GM19452 (cell line): ENCODE data around the gene PI4KA.
A peak's percentile ranks its signal among the peaks of the same experiment; 100 is the strongest.

Source experiments
- ATAC-seq: cut with Tn5 transposase; IDR thresholded peaks from one replicate; pipeline ENCODE4 v1.9.1; 2021; ENCODE audit not compliant: unreplicated experiment

Gene PI4KA

DNA sequence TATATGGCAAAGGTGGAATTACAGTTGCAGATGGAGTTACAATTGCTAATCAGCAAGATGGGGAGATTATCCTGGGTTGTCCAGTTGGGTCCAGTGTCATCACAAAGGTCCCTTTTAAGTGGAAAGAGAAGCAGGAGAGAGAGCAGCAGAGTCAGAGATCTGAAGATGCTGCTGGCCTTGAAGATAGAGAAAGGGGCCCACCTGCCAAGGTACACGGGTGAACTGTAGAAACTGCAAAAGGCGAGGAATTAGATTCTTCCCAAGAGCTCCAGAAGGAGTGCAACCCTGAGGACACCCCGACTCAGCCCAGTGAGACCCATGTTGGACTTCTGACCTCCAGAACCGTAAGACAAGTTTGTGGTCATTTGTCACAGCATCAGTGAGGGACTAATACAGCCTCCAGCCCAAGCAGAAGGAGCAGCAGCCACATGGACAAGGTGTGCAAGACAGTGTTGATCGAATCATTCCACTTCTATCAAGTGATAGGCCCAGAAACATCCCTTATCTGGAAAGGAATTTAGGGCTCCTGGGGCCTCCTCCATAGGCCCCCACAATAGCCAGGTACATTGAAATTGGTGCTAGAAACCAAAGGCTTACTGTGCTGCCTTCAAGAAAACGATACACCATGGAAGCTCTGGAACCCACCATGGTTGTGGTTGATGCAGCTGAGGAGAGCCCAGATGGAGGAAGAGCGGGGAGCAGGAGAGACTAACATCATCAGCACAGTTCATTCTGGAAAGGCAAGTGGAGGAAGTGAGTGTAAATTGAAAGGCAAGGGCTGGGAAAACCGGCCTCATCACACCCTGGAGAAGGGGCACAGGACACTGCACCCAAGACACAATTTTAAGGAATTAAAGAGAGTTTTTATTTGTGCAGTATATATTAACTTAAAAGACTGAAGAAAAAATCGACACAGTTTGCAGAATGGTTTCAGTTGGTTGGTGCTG is 23.5 kb upstream of the PI4KA start:
- ATAC-seq: no peak

DNA sequence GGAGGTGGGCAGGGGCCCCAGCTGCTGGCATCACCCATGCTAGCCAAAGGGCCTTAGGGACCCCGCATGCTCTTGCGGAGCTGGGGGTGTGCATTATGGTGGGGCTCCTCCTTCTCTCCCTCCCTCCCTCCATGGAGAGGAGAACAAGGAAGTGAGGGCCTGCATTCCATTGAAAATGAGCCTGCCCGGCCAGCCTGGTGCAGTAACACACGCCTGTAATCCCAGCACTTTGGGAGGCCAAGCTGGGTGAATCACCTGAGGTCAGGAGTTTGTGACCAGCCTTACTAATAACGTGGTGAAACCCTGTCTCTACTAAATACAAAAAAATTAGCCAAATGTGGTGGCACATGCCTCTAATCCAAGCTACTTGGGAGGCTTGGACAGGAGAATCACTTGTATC is 22.6 kb upstream of the PI4KA start:
- no peak for ATAC-seq

DNA sequence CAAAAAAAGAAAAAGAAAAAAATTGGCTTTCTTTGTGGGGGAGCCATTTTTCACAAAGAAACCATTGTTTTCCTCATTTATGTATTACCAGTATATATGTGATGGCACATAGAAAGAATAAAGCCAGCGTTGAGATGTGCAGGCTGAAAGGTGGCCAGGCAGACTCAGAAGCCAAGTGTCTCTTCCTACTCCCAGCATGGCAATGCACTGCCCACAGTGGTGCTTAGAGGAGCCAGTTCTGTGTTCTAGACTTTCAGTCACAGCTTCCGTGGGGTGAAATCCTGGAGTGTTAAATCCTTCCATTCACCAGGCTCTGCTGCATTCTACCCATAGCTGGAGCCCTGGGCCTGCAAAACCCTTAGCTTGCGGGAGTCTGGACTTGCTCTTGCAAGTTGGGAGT is 19.1 kb upstream of the PI4KA start:
- ATAC-seq: no peak

DNA sequence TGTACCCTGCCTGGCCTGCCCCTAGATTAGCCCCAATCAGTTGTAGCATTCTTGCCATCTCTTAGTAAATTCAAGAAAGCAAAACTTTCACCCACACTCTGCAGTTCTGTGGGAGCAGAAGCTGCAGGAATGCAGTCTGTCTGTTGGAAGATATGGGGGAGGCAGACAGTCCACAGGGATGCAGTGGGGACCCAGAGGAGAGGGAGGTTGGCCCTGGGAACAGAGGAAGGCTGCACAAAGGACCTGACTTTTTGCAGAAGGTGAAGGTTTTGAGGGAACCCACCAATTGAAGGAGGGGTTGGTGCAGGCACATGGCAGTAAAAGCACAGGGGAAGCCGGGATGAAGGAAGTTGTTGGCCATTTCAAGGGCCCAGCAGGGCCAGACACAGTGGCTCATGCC is 16.7 kb upstream of the PI4KA start:
- ATAC-seq: no peak

DNA sequence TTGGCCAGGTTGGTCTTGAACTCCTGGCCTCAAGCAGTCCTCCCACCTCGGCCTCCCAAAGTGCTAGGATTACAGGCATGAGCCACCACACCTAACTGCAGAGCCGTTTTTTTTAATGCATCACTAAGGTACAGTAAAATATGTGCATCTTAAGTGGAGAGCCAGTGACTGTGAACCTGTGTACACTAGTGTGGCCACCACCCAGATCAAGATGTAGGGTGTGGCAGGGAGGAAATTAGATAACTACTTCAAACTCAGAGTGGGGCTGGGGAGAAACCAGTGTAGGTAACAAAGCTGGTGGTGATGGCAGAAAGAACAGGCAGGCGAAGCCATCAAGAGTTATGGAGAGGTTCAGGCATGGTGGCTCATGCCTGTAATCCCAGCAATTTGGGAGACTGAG is 14.6 kb upstream of the PI4KA start:
- ATAC-seq: no peak

DNA sequence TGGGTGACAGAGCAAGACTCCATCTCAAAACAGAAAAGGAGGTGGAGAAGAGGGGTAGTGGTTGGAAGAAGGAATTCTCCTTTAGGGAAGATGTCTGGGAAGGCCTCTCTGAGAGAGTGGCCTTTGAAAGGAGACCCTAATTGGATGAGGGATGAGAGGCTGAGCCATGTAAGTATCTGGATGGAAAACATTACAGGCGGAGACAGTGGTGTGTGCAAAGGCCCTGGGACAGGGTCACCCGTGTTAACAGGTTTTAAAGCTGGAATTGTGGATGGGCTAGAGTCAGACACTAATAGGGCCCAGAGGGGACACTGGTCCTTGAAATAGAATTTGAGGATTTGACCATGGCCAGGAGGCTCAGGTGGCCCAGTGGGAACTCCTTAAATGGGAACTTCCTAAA is 10.6 kb upstream of the PI4KA start:
- ATAC-seq: no peak

DNA sequence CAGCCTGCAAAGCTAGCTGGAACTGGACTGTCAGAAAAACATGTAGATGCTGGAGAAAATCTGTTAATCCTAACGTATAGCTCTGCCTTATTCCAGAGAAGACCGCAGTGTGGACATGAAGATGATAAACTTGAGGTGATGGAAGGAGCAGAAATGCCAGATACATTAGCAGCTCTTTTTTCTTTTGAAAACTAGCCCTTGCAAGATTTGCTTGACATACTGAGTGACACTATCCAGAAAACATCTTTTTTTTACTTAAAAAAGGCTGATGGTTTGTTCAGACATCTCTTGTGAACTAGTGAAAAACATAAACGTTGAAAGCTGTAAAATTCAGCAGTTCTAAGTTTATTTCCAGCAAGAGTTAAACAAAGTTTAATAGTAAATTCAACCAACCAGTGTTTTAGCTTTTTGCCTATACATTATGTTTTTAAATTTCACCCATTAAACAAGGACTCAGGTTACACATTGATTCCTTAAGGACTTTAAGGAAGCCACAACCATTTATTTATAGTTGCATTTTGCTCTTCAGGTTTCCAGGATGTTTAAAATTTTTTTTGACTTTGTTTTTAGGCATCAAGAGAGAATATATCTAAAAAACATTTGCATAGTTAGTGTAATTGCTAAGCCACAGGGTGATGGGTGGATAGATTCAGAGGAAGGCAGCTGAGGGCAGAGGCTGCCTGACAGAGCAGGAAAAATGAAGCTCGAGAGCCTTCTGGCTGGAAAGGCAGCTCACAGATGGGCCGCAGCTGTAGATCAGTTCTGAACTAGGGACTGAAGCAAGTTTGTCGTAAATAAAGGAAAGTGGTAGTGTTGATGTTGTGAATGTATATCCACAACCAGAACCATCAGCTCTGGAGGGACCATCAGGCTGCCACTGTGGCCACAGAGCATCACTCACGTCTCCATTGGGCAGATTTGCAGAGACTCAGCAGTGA is 9.7 kb upstream of the PI4KA start:
- no peak for ATAC-seq

DNA sequence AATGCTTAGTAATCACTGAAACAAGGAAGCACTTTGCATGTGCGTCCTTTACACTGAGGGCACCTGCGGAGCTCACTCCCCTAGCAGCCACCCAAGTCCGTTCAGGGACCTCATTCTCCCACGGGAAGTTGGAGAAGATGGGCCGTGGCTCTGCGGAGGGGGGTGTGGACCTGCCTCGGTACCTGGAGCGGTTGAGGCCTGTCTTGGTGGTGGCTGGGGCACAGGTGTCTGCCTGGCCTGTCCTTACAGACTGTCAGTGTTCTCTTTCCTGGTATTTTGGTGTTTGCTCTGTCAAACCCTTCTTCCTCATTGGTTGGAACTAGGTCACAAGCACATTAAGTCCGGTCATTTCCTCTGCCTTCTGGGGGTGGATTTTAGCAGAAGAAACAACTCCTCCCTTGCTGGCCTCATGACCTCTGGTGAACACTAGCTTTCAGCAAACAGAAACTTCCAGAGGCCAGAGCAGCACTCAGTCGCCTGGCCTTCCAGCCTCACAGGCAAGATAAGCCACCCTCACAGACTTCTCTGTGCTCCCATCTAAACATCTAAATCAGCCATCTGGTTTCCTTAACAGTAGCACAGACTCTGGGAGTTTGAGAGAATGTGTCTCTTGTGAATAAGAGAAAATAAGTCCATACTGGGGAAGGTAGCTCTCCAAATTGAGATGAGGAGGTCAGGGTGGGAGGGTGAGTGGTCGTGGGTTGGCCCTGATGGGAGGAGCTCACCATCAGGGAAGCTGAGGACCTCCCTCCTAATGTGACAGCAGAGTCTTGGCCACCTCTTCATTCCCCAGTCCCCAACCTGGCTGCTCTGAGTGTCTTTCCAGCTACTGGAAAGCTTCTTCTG is 8.8 kb upstream of the PI4KA start:
- no peak for ATAC-seq

DNA sequence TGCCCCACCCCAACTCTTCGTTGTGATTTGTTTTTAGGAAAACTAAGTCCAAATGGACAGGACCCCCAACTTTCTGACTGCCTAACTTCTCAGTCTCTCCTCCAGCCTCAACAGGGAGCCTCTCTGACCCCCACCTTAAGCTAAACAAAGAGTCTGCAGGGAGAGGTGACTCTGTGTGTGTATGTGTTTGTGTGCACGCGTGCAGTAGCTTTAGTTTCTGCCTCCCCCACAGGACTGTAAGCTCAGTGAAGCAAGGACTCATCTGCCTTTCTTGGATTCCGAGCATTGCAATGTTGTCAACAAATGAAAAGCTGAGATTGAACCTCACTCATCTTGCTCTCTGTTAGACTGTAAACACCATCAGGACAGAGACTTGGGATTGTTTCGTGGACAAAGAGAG is 8.1 kb upstream of the PI4KA start:
- ATAC-seq: no peak

DNA sequence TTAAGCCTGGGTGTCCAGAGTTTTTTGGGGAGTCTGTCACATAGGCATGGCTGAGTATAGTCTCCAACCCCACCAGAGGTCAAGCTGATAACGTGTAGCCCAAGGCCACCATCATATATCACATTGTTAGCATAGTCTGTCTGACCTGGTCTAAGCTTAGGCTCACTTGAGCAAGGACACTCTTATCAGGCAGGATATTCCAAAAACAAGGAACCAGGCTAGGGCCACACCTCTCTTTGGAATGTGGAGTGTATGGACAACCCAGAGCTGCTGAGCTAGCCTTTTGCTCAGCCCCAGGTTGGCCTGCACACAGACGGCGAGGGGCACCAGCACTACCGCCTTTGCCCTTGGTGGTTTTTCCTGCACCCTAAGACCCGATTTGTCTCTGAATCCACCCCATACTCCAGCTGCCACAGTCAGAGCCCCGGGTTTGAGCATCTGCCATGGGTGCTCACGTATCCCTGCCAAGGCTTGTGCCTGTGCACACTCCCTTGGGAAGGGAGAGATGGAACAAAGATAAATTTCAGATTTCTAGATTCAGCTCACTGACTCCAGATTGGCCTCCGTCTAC is 7.3 kb upstream of the PI4KA start:
- ATAC-seq: no peak

DNA sequence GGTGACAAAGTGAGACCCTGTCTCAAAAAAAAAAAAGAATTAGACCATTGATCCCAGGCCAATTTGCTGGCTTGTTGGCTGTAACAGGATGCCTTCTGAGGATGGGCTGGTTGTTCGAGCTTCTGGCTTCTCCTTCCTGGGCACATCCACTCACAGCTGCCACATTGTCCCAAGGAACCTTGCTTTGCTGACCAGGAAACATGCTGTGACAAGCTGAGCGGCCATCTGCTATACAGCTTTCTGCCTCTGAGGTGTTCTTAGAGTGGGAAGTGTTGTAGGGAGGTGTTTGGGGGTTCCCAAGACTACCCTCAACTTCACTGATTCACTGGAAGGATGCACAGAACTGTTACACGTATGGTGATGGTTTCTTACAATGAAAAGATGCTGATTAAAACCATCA is 6.7 kb upstream of the PI4KA start:
- no peak for ATAC-seq

DNA sequence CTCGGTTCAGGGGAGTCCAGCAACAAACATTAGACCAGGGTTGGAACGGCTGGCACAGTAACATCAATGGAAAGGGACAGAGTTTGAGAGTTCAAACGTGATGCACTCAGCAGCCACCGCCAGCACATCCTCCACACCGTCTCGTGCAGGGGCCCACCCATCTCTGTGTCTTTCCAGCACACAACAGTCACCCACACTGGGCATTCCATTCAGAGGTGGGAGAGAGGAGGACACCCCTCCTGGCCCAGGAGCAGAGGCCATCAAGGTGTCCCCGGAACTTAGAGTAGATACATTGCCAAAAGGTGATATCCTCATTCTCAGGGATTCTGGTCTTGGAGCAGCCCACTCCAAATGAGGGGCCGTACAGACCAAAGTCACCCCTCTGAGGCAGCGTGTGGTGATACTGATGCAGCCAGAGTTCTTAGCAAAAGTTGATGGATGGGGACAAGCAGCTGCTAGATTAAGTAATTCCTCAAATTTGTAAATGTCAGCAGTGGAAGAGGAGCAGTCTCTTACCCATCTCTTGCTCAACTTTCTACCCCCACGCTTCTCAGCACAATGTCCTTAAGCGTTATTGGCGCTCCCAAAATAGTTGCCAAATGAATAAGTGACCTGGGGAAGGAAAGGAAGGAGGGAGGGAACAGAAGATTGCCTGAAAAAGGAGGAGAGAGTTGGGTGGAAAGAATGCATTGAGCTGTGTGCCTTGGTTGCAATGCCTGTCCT is 5.7 kb upstream of the PI4KA start:
- no peak for ATAC-seq

DNA sequence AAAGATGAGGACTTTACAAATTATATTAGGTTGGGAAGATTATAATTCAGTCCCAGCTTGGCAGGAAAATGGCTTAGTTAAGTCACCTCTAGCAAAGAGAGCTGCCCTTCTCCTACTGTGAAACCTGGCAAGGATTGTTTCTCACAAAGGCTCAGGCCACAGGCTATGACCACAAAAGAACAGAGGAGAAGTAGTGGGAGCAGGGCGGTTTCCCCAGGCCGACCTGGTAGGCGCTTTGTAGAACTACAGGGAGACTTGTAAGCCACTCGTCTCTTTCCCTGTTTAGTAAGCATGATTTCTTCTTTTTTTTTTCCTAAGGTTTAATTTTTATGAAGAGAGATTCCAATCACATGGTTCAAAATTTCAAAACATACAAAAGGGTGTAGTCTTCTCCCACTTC is 4.8 kb upstream of the PI4KA start:
- ATAC-seq: no peak

DNA sequence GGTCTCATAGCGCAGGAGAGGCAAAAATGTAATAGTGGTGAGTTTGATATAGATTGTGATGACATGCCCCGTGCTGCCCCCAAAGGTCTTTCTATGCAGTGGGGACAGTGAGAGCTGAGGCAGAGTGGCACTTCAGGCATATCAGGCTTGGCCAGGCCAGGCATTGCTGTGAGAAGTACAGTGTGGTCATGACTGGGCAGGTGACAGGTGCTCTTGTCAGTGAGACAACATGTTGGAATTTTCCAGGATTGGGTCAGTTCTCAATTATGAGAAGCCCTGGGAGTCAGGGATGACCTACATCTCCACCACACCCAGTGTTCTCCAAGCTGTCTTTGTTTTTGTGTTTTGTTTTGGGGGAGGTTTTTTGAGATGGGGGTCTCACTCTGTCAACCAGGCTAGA is 3.9 kb upstream of the PI4KA start:
- ATAC-seq: no peak

DNA sequence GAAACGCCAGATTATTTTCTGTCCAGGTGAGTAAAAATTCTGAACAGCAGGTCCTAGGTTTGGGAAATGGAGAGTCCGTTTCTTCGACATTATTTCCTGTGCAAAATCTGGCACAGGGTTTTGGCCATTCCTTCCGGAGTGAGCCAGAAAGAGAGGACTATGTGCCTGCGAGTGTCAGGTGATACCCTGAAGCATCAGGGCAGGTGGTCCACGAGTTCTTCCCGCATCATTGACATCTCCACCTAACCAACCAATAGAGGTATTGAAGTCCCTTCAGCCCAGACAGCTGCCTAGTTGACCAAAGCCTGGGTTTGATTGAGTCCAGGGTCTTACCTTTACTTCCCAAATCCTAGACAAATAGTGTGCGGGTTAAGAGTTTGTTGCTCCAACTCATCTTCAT is 1.0 kb upstream of the PI4KA start:
- ATAC-seq: no peak

DNA sequence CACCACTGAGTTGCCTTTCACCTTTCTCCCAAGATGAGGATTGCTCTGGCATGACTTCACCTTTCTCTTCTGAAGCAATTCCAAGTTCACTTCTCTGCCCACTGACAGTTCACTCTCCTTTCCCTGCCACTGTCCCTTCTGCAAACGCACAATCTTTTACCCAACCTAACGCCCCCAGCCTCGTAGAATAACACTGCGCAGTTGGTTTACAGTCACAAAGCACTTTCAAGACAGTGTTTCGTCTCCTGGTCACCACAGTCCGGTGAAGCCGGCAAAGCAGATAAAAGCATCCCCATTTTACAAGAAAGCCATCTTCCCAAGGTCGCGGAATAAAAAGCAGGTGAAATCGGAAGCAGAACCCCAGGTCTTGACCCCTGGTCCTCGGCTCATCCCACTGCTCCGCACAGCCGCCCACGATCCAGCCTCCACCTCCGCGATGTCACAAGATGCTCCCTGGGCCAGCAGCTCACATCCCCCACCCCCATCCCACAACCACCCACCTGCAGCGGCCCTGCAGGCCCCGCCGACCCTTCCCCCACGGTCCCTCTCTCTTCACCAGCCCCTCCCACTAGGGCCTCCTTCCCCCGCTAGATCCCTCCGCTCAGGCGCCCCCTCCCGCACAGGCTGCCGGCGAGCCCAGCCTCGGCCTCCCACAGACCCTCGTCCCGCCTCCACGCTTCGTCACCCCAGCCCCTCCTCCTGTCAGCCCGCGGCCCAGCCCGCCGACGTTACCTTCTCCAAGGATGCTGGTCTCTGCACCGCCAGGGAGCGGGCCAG is 585 bp downstream of the PI4KA start:
- ATAC-seq: peak; percentile 40

DNA sequence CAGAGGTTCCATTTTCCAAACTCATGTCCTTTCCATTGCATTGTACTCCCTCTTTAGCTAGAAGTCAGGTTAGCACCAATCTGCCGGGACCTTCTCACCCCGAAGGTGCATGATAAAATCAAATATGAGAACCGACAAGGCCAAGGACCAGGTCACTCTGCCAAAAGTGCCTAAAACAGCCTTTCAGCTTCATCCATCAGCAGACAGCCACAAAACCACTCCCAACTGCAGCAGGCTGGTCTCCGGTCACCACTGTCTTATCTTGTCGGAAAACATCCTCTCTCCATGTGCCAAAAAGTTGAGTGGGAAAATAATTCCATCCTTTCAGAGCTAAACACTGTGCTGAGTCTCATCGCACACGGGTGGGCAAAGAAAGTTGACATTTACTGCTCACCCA is 1.4 kb downstream of the PI4KA start:
- no peak for ATAC-seq

DNA sequence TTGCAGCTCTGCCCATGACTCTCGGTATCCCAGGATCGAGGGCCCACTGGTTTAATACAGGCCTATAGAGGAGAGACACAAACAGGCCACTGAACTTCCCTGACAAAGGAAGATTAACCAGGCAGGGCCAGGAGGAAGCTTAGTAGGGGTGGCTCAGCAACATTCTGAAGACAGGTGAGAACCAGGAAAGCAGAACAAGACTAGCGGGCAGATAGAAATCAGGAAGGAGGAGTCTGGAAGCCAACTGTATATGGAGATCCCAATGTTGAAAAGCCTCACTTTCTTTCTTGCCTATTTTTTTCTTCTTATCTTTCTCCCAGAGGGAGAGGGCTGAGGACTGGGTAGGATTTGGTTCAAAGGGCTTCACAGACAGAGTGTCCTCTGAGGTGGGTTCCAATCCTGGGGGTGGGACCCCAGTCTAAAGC is 5.4 kb downstream of the PI4KA start:
- ATAC-seq: no peak

DNA sequence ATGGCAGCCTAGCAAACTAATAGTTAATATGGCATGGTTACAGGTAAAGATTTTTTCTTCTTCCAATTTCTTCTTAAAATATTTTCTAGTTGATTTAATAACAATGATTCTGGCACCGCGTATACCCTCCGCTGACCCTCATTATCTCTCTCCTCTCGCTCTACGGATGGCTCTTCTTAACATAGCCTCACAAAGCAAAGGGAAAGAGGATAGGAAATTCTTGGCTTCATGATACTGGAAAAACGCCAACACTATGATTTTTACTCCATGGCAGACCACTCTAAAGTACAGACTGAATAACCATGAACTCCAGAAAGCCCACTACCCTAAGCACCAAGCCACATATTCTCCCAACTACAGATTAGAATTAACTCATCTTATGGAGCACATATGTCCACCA is 6.1 kb downstream of the PI4KA start:
- no peak for ATAC-seq
